ENCODE measurements around the gene FBXO8. TPM values are rescaled to one million over a fixed set of nuclear protein-coding genes. Genes with fewer than 3 reads are reported as not detected.

Gene FBXO8
- total and polyA plus RNA-seq, 11 donors: 14.3 to 38.5 (median 25.9) TPM

GRCh38 chr4:174278467-174278866 is 5.0 kb downstream of the FBXO8 start:
- Histone ChIP-seq H3K27me3 (no peaks in the 10 kb centered on the region), H3K9me3 (peaks cover 0 to 8% (median 0%) of the 10 kb centered on the region in 12 donors), H3K27ac (no peak overlapping the region), H3K36me3 (no peaks in the 10 kb centered on the region), H3K4me3 (no peak overlapping the region), H3K4me1 (peaks cover 0 to 36% (median 19%) of the 10 kb centered on the region in 12 donors)
- DNase-seq: no peak
- intact Hi-C loops (cut with DNase I): no loop called here
- TF ChIP-seq CTCF (IDR thresholded peaks at IDR 0.05) (no peak), POLR2A (IDR thresholded peaks at IDR 0.05) (no peak)
- ATAC-seq: no peak

DNA sequence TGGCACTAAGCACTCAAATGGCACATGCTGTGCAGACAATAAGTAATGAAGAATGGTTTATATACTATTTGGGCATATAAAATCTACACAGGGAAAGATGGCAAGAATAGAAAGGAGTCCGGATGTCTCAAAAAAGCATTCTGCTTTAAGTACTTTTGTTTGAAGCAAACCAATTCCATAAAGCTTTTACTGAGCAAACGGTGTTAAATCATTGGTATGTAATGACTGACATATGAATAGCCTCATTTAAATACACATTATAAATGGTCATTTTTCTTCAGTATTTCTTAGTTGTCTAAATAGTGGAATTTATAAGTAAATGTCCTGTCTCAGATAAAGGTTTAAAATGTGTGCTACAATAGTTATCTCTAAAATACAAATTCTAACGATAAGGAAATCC is 6.0 kb downstream of the FBXO8 start:
- Histone ChIP-seq H3K36me3 (no peaks in the 10 kb centered on the region), H3K4me1 (peaks cover 0 to 32% (median 17%) of the 10 kb centered on the region in 12 donors), H3K27ac (no peak overlapping the region), H3K9me3 (peaks cover 0 to 8% (median 0%) of the 10 kb centered on the region in 12 donors), H3K27me3 (no peaks in the 10 kb centered on the region), H3K4me3 (no peak overlapping the region)
- no peak for ATAC-seq
- no peak for TF ChIP-seq POLR2A (IDR thresholded peaks at IDR 0.05)
- TF ChIP-seq CTCF (IDR thresholded peaks at IDR 0.05): no peak
- intact Hi-C loops (cut with DNase I): no loop called here
- no peak for DNase-seq
- 71 to 76% (median 73%) methylated on average over 3 of the region's 3 CpGs for WGBS, 4 donors

GRCh38 chr4:174275101-174275500 is 8.4 kb downstream of the FBXO8 start:
- peaks cover 0 to 8% (median 0%) of the 10 kb centered on the region in 12 donors for H3K9me3 ChIP-seq
- intact Hi-C loops (cut with DNase I): no loop called here
- ATAC-seq (no peak), DNase-seq (no peak)
- peaks cover 0 to 18% (median 2%) of the 10 kb centered on the region in 12 donors for H3K4me1 ChIP-seq
- no peak overlapping the region for H3K4me3 ChIP-seq
- WGBS, 4 donors: 78 to 85% (median 82%) methylated on average over 3 of the region's 3 CpGs
- no peak for TF ChIP-seq POLR2A (IDR thresholded peaks at IDR 0.05)
- no peak for TF ChIP-seq CTCF (IDR thresholded peaks at IDR 0.05)
- H3K27me3 ChIP-seq: no peaks in the 10 kb centered on the region
- H3K36me3 ChIP-seq: no peaks in the 10 kb centered on the region
- H3K27ac ChIP-seq: no peak overlapping the region

GRCh38 chr4:174274436-174274835 is 9.0 kb downstream of the FBXO8 start:
- ATAC-seq: no peak
- WGBS, 4 donors: 90 to 96% (median 93%) methylated on average over 3 of the region's 3 CpGs

More at GRCh38 chr4:174274436-174274835, 9.0 kb downstream of the FBXO8 start:
- no peak overlapping the region for H3K4me3 ChIP-seq
- TF ChIP-seq CTCF (IDR thresholded peaks at IDR 0.05) (no peak), POLR2A (IDR thresholded peaks at IDR 0.05) (no peak)
- H3K27ac ChIP-seq: no peak overlapping the region
- H3K4me1 ChIP-seq: peaks cover 0 to 18% (median 1%) of the 10 kb centered on the region in 12 donors
- intact Hi-C loops (cut with DNase I): no loop called here
- no peaks in the 10 kb centered on the region for H3K36me3 ChIP-seq
- no peak for DNase-seq
- H3K27me3 ChIP-seq: no peaks in the 10 kb centered on the region
- H3K9me3 ChIP-seq: peaks cover 0 to 4% (median 0%) of the 10 kb centered on the region in 12 donors
